Small intestine (tissue), 7 donors: ENCODE measurements around the gene RPL37A. TPM values are rescaled to one million over a fixed set of nuclear protein-coding genes. Genes with fewer than 3 reads are reported as not detected.

Source experiments
- DNase-seq, 2 donors: peaks; one replicate each; pipeline versions ENCODE4 v3.0.0 to v3.0.0-alpha.2; 2013
- FAIRE-seq: peaks from 2 replicates; lab custom pipeline; 2012; peaks lifted over from hg19 to GRCh38; lab: Jason Lieb, UNC
- H3K27ac ChIP-seq, 3 donors: one replicate each; pipeline ENCODE4 v1.5.1; 2013; ENCODE audit warnings: low read length in 2 of 3, mild to moderate bottlenecking in 2 of 3, control low read depth in 1 of 3, inconsistent platforms in 1 of 3, low read depth in 1 of 3, moderate library complexity in 1 of 3
- H3K27me3 ChIP-seq, 3 donors: one replicate each; pipeline ENCODE4 v1.6.1; 2013; ENCODE audit warnings: low read length in 3 of 3, inconsistent platforms in 1 of 3; ENCODE audit not compliant: control insufficient read depth in 3 of 3, insufficient read depth in 3 of 3
- H3K36me3 ChIP-seq, 3 donors: one replicate each; pipeline ENCODE4 v1.6.1; 2013; ENCODE audit warnings: low read length in 3 of 3, inconsistent platforms in 1 of 3, low read depth in 1 of 3, mild to moderate bottlenecking in 1 of 3, moderate library complexity in 1 of 3; ENCODE audit not compliant: control insufficient read depth in 3 of 3, insufficient read depth in 2 of 3
- H3K4me1 ChIP-seq, 3 donors: one replicate each; pipeline ENCODE4 v1.6.1; 2013; ENCODE audit warnings: low read length in 2 of 3, inconsistent platforms in 1 of 3, low read depth in 1 of 3, mild to moderate bottlenecking in 1 of 3, moderate library complexity in 1 of 3; ENCODE audit not compliant: control insufficient read depth in 3 of 3, insufficient read depth in 2 of 3
- H3K4me3 ChIP-seq, 3 donors: one replicate each; pipeline ENCODE4 v1.5.1; 2013; ENCODE audit warnings: low read length in 3 of 3, control low read depth in 1 of 3, inconsistent platforms in 1 of 3, low read depth in 1 of 3, mild to moderate bottlenecking in 1 of 3, moderate library complexity in 1 of 3
- H3K9me3 ChIP-seq, 2 donors: one replicate each; pipeline ENCODE4 v1.6.1; 2013; ENCODE audit warnings: low read depth in 1 of 2, low read length in 1 of 2; ENCODE audit not compliant: control insufficient read depth in 2 of 2, insufficient read depth in 1 of 2
- WGBS, 3 donors: extraction: QIAGEN DNeasy Blood & Tissue Kit; methylation state at CpG; one replicate each; pipeline ENCODE4 v1.1.7; 2013; 5-methylcytosine and 5-hydroxymethylcytosine counted together
- polyA plus RNA-seq, 4 donors: library from polyadenylated mRNA; stranded (reverse) in 3 of 4; unstranded in 1 of 4; fragments of 200-250 nt in 3 of 4; fragments of 120-200 nt in 1 of 4; gene quantifications; one replicate each; pipeline versions ENCODE4 v1.2.1 to v1.2.3, GENCODE V29; 2013
- donor health status: healthy with polysubstance abuse.
- donor health status: control.
- donor health status: control.
- donor health status: Bipolar disorder and iron deficiency.
- donor health status: healthy.

The RPL37A gene
- polyA plus RNA-seq, 4 donors: 1,824 to 4,790 (median 3,519) TPM

DNA sequence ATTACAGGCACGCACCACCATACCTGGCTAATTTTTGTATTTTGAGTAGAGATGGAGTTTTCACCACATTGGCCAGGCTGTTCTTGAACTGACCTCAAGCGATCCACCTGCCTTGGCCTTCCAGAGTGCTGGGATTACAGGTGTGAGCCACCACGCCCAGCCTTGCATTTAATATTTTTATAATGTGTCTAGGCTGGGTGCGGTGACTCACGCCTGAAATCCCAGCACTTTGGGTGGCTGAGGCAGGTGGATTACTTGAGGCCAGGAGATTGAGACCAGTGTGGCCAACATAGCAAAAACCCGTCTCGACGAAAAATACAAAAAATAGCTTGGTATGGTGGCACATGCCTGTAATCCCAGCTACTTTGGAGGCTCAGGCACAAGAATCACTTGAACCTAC, 3.2 kb downstream of the RPL37A start:
- DNase-seq: no peak
- Histone ChIP-seq H3K9me3 (no peaks in the 10 kb centered on the region), H3K27me3 (no peaks in the 10 kb centered on the region), H3K27ac (no peak overlapping the region), H3K4me3 (no peak overlapping the region), H3K4me1 (peaks cover 0 to 20% (median 15%) of the 10 kb centered on the region in 3 donors), H3K36me3 (peaks cover 12 to 22% (median 13%) of the 10 kb centered on the region in 3 donors)
- FAIRE-seq: no peak
- 64 to 83% (median 78%) methylated on average over 8 of the region's 8 CpGs for WGBS, 3 donors

DNA sequence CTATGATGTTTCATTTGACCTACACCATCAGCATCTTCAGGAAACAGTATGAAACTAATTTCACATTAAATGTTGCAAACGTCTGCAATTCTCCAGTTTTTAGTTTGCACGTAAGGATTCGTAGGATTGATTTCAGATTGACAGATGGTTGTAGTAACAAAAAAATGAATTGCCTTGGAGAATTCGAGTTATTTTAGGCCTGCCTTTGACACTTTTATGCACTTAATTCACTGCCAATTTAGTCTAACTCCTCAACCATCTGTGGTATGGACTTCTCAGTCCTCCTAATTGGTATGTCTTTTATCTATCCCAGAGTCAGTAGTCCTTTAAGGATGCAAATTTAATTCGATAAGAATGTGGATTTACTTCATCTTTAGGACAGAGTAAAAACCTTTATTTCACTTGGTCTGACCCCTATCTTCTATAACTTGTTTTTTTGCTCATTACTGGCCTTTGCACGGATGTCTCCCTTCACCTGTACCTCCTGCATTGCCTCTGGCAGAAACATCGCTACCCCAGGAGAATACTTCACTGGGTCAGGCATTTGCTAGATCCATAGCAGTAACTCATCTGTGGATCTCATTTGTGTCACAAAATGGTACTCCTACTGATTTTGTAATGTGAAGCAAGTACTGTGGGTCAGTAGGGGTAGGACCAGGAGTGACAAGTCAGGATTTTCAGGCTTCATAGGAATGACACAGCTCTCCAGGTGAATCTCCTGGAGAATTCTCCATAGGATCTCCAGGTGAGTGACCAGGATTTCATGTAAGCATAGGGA, 3.9 kb downstream of the RPL37A start:
- Histone ChIP-seq H3K4me3 (no peak overlapping the region), H3K27ac (no peak overlapping the region), H3K27me3 (no peaks in the 10 kb centered on the region), H3K4me1 (peaks cover 0 to 20% (median 15%) of the 10 kb centered on the region in 3 donors), H3K36me3 (peaks cover 12 to 26% (median 13%) of the 10 kb centered on the region in 3 donors), H3K9me3 (no peaks in the 10 kb centered on the region)
- FAIRE-seq (no peak), DNase-seq (no peak)
- WGBS, 3 donors: 74 to 80% (median 79%) methylated on average over 7 of the region's 7 CpGs

DNA sequence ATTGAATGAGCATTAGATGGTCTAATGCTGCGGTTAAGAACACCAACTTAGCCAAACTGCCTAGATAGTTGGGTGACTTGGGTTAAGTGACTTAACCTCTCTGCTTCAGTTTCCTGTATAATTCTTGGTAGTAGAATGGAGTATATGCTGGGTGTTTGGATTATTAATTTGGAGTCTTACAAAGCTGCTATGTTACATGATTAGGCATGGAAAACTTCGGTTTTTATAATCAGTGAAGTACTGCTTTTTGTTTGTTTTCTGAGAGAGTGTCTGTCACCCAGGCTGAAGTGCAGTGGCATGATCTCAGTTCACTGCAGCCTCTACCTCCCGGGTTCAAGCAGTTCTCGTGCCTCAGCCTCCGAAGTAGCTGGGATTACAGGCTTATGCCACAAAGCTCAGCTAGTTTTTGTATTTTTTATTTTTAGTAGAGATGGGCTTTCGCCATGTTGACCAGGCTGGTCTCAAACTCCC, 4.5 kb downstream of the RPL37A start:
- DNase-seq: no peak
- H3K9me3 ChIP-seq: no peaks in the 10 kb centered on the region
- H3K4me3 ChIP-seq: no peak overlapping the region
- FAIRE-seq: no peak
- peaks cover 12 to 26% (median 13%) of the 10 kb centered on the region in 3 donors for H3K36me3 ChIP-seq
- 84 to 89% (median 86%) methylated on average over 6 of the region's 6 CpGs for WGBS, 3 donors
- peaks cover 0 to 15% (median 9%) of the 10 kb centered on the region in 3 donors for H3K4me1 ChIP-seq
- H3K27me3 ChIP-seq: no peaks in the 10 kb centered on the region
- no peak overlapping the region for H3K27ac ChIP-seq

DNA sequence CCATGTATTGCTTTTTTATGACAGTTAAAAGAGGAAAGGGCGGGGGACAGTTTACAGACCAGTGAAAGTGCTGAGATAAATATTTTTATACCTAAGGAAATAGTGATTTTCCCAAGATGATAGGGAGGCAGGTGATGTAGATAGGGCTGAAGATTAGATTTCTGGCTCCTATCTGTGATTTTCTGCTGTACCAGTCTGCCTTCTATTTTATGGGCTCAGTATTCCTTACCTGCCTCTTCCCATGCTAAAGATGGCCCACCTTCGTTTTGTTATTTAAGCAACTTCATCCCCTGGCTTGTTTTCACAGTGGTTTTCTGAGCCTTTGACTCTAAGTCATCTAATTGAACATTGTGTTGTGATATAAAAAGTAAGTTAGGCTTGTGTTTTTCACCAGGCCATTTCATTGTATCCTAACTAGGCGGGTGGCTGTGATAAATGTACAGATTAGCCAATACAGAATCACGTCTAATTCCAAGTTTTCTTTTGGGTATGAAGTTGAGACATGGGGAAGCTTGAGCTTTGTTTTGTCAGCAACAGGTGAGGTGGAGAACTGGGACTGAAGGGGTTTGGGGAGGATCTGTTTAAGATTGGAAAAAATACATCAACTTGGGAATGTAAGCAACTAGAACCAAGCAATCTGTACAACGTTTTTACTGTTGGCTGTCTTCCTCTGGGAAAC, 5.2 kb downstream of the RPL37A start:
- peaks cover 0 to 15% (median 9%) of the 10 kb centered on the region in 3 donors for H3K4me1 ChIP-seq
- no peaks in the 10 kb centered on the region for H3K27me3 ChIP-seq
- 52 to 69% (median 60%) methylated on average over 5 of the region's 5 CpGs for WGBS, 3 donors
- H3K27ac ChIP-seq: no peak overlapping the region
- peaks cover 12 to 26% (median 13%) of the 10 kb centered on the region in 3 donors for H3K36me3 ChIP-seq
- no peak overlapping the region for H3K4me3 ChIP-seq
- DNase-seq (no peak), FAIRE-seq (no peak)
- no peaks in the 10 kb centered on the region for H3K9me3 ChIP-seq

DNA sequence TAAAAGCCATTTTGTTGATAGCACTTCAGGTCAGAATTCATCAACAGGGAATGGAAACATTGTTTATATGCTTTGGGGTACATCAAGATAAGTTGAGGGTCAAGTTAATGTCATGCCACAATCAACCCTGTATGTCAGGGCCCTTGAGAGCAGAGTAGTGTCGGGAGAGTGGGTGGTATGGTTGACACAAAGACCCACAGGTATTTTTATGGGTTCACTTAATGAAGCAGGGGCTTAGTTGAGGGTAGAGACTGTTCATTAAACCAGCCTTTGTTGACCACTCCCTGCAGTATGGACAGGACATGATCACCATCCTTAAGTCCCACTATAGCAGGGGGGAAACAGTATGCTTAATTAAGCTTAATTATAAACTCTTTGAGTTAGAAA, 5.7 kb downstream of the RPL37A start:
- Histone ChIP-seq H3K27me3 (no peaks in the 10 kb centered on the region), H3K4me3 (no peak overlapping the region), H3K27ac (no peak overlapping the region), H3K36me3 (peaks cover 12 to 26% (median 13%) of the 10 kb centered on the region in 3 donors), H3K9me3 (no peaks in the 10 kb centered on the region), H3K4me1 (peaks cover 0 to 15% (median 9%) of the 10 kb centered on the region in 3 donors)
- no peak for FAIRE-seq
- DNase-seq: no peak
- WGBS, 3 donors: 69 to 86% (median 81%) methylated on average over 1 of the region's 1 CpG

DNA sequence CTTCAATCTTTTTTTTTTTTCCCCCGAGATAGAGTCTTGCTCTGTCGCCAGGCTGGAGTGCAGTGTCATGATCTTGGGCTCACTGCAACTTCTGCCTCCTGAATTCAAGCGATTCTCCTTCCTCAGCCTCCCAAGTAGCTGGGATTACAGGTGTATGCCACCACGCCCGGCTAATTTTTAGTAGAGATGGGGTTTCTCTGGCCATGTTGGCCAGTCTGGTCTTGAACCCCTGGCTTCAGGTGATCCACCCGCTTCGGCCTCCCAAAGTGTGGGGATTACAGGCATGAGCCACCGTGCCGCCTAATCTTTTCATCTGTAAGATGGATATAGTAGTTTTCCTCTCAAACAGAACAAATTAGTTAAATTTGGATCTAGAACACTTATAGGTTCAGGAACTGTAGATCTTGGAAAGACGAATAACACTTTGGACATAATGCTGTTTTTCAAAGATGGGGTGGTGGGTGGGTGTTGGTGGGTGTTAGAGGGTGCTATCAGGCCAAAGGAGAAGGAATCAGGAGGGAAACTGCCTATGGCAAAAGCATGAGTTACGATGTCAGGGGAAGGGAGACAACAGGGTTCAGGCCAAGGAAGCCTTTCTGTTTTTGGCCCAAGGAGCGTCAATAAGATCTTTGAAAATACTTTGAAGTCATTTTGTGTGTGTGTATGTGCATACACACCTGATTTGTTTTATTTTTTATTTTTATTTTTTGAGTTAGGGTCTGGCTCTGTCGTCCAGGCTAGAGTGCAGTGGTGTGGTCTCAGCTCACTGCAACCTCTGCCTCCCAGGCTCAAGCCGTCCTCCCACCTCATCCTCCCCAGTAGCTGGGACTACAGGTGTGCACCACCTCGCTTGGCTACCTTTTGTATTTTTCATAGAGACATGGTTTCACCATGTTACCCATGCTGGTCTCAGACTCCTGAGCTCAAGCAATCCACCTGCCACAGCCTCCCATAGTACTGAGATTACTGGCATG, 6.8 kb downstream of the RPL37A start:
- DNase-seq (no peak), FAIRE-seq (no peak)
- H3K4me1 ChIP-seq: peaks cover 0 to 6% (median 5%) of the 10 kb centered on the region in 3 donors
- peaks cover 12 to 23% (median 13%) of the 10 kb centered on the region in 3 donors for H3K36me3 ChIP-seq
- no peaks in the 10 kb centered on the region for H3K9me3 ChIP-seq
- no peak overlapping the region for H3K27ac ChIP-seq
- WGBS, 3 donors: 93 to 96% (median 95%) methylated on average over 15 of the region's 15 CpGs
- H3K27me3 ChIP-seq: no peaks in the 10 kb centered on the region
- H3K4me3 ChIP-seq: no peak overlapping the region

DNA sequence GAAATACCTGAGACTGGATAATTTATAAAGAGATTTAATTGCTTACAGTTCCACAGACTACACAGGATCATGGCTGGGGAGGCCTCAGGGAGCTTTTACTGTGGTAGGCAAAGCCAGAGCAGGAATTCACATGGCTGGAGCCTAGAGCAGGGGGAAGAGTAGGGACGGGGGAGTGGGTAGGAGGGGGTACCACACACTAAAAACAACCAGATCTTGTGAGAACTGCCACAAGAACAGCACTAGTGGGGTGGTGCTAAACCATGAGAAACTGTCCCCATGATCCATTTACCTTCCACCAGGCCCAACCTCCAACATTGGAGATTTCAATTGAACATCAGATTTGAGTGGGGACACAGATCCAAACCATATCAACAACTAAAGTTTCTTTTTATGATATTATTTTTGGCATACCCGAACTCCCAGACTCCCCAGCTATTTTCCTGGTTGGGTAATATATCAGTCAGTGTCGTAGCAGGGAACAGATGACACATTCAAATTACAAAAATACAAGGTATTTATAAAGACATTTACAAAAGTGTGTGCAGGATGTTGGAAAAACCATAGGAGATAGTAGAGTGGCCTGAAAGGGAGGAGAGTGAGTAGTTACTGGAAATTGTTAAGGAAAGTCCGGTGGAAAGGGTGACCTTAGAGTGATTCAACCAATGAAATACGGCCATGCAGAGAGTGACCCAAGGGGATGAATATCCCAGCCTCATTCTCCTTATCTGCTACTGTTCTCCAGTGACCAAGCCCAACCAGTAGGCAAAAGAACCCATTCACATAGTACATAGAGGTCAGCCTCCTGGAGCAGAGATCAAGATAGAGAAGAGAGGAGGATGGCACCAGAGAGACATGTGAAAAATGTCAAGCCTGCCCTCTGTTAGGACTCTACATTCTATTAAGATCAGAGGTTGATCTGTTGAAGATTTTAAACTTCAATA, 8.8 kb downstream of the RPL37A start:
- no peak overlapping the region for H3K27ac ChIP-seq
- no peaks in the 10 kb centered on the region for H3K27me3 ChIP-seq
- peaks cover 5 to 16% (median 10%) of the 10 kb centered on the region in 3 donors for H3K36me3 ChIP-seq
- FAIRE-seq: no peak
- peaks cover 0 to 3% (median 0%) of the 10 kb centered on the region in 3 donors for H3K4me1 ChIP-seq
- H3K4me3 ChIP-seq: no peak overlapping the region
- 88 to 90% (median 90%) methylated on average over 5 of the region's 5 CpGs for WGBS, 3 donors
- no peak for DNase-seq
- no peaks in the 10 kb centered on the region for H3K9me3 ChIP-seq
